ENCODE data around the gene ADGRG7.

DNA sequence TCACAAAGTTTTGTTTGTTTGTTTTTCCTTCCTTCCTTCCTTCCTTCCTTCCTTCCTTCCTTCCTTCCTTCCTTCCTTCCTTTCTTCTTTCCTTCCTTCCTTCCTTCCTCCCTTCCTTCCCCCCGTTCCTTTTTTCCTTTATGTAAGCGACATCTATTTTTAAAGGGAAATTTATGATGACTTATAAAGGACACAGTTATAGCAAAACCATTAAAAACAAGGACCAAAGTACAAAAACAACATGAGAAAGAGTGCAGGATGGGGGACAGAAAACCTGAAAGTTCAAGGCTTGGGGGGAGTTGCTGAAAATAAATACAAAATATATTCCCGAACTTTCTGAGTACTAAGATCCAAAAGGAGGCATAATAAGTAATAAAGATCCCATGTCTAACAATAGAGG is 1.8 kb downstream of the ADGRG7 start:
- TF ChIP-seq, protein P1, sequence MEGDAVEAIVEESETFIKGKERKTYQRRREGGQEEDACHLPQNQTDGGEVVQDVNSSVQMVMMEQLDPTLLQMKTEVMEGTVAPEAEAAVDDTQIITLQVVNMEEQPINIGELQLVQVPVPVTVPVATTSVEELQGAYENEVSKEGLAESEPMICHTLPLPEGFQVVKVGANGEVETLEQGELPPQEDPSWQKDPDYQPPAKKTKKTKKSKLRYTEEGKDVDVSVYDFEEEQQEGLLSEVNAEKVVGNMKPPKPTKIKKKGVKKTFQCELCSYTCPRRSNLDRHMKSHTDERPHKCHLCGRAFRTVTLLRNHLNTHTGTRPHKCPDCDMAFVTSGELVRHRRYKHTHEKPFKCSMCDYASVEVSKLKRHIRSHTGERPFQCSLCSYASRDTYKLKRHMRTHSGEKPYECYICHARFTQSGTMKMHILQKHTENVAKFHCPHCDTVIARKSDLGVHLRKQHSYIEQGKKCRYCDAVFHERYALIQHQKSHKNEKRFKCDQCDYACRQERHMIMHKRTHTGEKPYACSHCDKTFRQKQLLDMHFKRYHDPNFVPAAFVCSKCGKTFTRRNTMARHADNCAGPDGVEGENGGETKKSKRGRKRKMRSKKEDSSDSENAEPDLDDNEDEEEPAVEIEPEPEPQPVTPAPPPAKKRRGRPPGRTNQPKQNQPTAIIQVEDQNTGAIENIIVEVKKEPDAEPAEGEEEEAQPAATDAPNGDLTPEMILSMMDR (IDR thresholded peaks at IDR 0.05), result no peak
- TF ChIP-seq POLR2AphosphoS2 (conservative IDR thresholded peaks at IDR 0.05; ENCODE audit: low read length) (no peak), BHLHE40 (IDR thresholded peaks at IDR 0.05; ENCODE audit: low read depth, low read length) (no peak), POLR2A (IDR thresholded peaks at IDR 0.05; ENCODE audit: low read length) (no peak), USF2 (IDR thresholded peaks at IDR 0.05) (no peak), RAD21 (conservative IDR thresholded peaks at IDR 0.05 in 1 of 2, IDR thresholded peaks at IDR 0.05 in 1 of 2) (no peak), SREBF2 (IDR thresholded peaks at IDR 0.05) (no peak), MAZ (IDR thresholded peaks at IDR 0.05; ENCODE audit: borderline replicate concordance, low read depth, low read length) (no peak), EP300 (IDR thresholded peaks at IDR 0.05) (no peak), CBX8 (IDR thresholded peaks at IDR 0.05) (no peak)
- TF ChIP-seq, protein P2, sequence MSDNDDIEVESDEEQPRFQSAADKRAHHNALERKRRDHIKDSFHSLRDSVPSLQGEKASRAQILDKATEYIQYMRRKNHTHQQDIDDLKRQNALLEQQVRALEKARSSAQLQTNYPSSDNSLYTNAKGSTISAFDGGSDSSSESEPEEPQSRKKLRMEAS (IDR thresholded peaks at IDR 0.05), result no peak
